A549 (cell line): ENCODE results near the gene LPAR1. TPM values are rescaled to one million over a fixed set of nuclear protein-coding genes. Genes with fewer than 3 reads are reported as not detected.

Experiments
- ATAC-seq, 2 experiments: fragments of 200-7000 bp in 1 of 2; fragments of >200 bp in 1 of 2; cut with Nextera tagmentation in 1 of 2; cut with Tn5 transposase in 1 of 2; 3 replicates each; pipeline versions ENCODE4 v1.8.0 to v1.9.1; 2018 to 2020; ENCODE audit warnings: mild to moderate bottlenecking in 1 of 2, moderate library complexity in 1 of 2
- CTCF ChIA-PET: fragments of 300-600 bp; sonication (Branson Sonifier 250); formaldehyde crosslinking; extraction: SDS; loops from one replicate; lab custom pipeline; 2021; ENCODE audit warnings: antibody characterized with exemption, inconsistent platforms; lab: Yijun Ruan, JAX
- POLR2A ChIA-PET: fragments of 350-600 bp; formaldehyde crosslinking; extraction: SDS; loops from one replicate; lab custom pipeline; 2021; ENCODE audit warnings: antibody characterized with exemption, inconsistent platforms; lab: Yijun Ruan, JAX
- DNase-seq, 2 experiments: peaks; one replicate each; pipeline versions ENCODE4 v3.0.0 to v3.0.0-alpha.2; 2011 to 2016; ENCODE audit warnings: low read depth in 1 of 2, low spot score in 1 of 2
- FAIRE-seq: peaks from 2 replicates; lab custom pipeline; 2011; peaks lifted over from hg19 to GRCh38; lab: Jason Lieb, UNC
- H3K27ac ChIP-seq, 2 experiments: fragments of >200 bp; sonication (Bioruptor Twin); formaldehyde crosslinking; 3 replicates each; pipeline ENCODE4 v1.5.1; 2016 to 2017
- H3K4me1 ChIP-seq: fragments of >200 bp; sonication (Bioruptor Twin); formaldehyde crosslinking; 3 replicates; pipeline ENCODE4 v1.6.1; 2016
- H3K4me2 ChIP-seq: fragments of >200 bp; sonication (Bioruptor Twin); formaldehyde crosslinking; 3 replicates; pipeline ENCODE4 v1.6.1; 2016
- H3K4me3 ChIP-seq: fragments of >200 bp; sonication (Bioruptor Twin); formaldehyde crosslinking; 3 replicates; pipeline ENCODE4 v1.5.1; 2016
- H3K9me3 ChIP-seq: fragments of >200 bp; sonication (Bioruptor Twin); formaldehyde crosslinking; 3 replicates; pipeline ENCODE4 v1.6.1; 2016
- BHLHE40 ChIP-seq: IDR thresholded peaks from 2 replicates; pipeline ENCODE4 v1.6.1; 2012; ENCODE audit warnings: low read depth, low read length, inconsistent platforms
- CEBPB ChIP-seq, 2 experiments: fragments of >200 bp in 1 of 2; sonication (Bioruptor Twin) in 1 of 2; formaldehyde crosslinking in 1 of 2; IDR thresholded peaks; 2 replicates each; pipeline ENCODE4 v1.6.1; 2012 to 2016
- CHD2 ChIP-seq: fragments of 150-350 bp; IDR thresholded peaks from 2 replicates; pipeline ENCODE4 v1.6.1; 2014; ENCODE audit warnings: low read length; ENCODE audit not compliant: partially characterized antibody
- CTCF ChIP-seq: fragments of >200 bp; sonication (Bioruptor Twin); formaldehyde crosslinking; IDR thresholded peaks from 3 replicates; pipeline ENCODE4 v1.5.1; 2016
- ELK1 ChIP-seq: fragments of 150-350 bp; IDR thresholded peaks from 2 replicates; pipeline ENCODE4 v1.6.1; 2014; ENCODE audit warnings: low read depth, mild to moderate bottlenecking, low read length
- EP300 ChIP-seq, 2 experiments: fragments of >200 bp; sonication (Bioruptor Twin); formaldehyde crosslinking; IDR thresholded peaks; 2 replicates in 1 of 2; 3 replicates in 1 of 2; pipeline ENCODE4 v1.6.1; 2016 to 2017
- FOSL2 ChIP-seq, 2 experiments: fragments of 450-650 bp in 1 of 2; fragments of >200 bp in 1 of 2; sonication (Bioruptor Twin) in 1 of 2; formaldehyde crosslinking; IDR thresholded peaks; 2 replicates each; pipeline versions ENCODE4 v1.5.0 to v1.6.1; 2016 to 2020; ENCODE audit warnings: mild to moderate bottlenecking in 1 of 2, moderate library complexity in 1 of 2
- FOXS1 ChIP-seq: fragments of 250-450 bp; sonication (Bioruptor Pico); IDR thresholded peaks from 2 replicates; pipeline ENCODE4 v1.5.0; 2020; ENCODE audit warnings: mild to moderate bottlenecking, moderate library complexity
- HDAC2 ChIP-seq: fragments of 200-600 bp; sonication (generic); IDR thresholded peaks from 2 replicates; pipeline ENCODE4 v1.6.1; 2016
- HEYL ChIP-seq: fragments of 250-450 bp; sonication (Bioruptor Pico); IDR thresholded peaks from 2 replicates; pipeline ENCODE4 v1.8.0; 2021; ENCODE audit warnings: mild to moderate bottlenecking, moderate library complexity
- HOXA7 ChIP-seq: fragments of 250-450 bp; sonication (Bioruptor Pico); IDR thresholded peaks from 2 replicates; pipeline ENCODE4 v1.5.0; 2020; ENCODE audit warnings: mild to moderate bottlenecking, moderate library complexity
- HOXB13 ChIP-seq: fragments of 250-450 bp; sonication (Bioruptor Pico); IDR thresholded peaks from 2 replicates; pipeline ENCODE4 v1.5.0; 2020; ENCODE audit warnings: low read depth, mild to moderate bottlenecking, moderate library complexity
- JUN ChIP-seq, 2 experiments: fragments of >200 bp; sonication (Bioruptor Twin); formaldehyde crosslinking; IDR thresholded peaks; 2 replicates in 1 of 2; 3 replicates in 1 of 2; pipeline ENCODE4 v1.6.1; 2016 to 2017
- KDM1A ChIP-seq: fragments of 200-600 bp; sonication (generic); IDR thresholded peaks from 2 replicates; pipeline ENCODE4 v1.6.1; 2016; ENCODE audit warnings: low read depth, mild to moderate bottlenecking
- MAX ChIP-seq: IDR thresholded peaks from 2 replicates; pipeline ENCODE4 v1.6.1; 2012
- MYC ChIP-seq: IDR thresholded peaks from 2 replicates; pipeline ENCODE4 v1.6.1; 2012; ENCODE audit warnings: mild to moderate bottlenecking, inconsistent platforms, low read length, improper control_type of control experiment, borderline replicate concordance
- PBX3 ChIP-seq: IDR thresholded peaks from 2 replicates; pipeline ENCODE4 v1.6.1; 2012
- PHF8 ChIP-seq: fragments of 200-600 bp; sonication (generic); IDR thresholded peaks from 2 replicates; pipeline ENCODE4 v1.6.1; 2016; ENCODE audit warnings: low read depth, mild to moderate bottlenecking, antibody characterized with exemption, moderate library complexity, borderline replicate concordance
- RAD21 ChIP-seq, 2 experiments: fragments of >200 bp in 1 of 2; sonication (Bioruptor Twin) in 1 of 2; formaldehyde crosslinking in 1 of 2; IDR thresholded peaks in 1 of 2; conservative IDR thresholded peaks in 1 of 2; 2 replicates in 1 of 2; 3 replicates in 1 of 2; pipeline ENCODE4 v1.6.1; 2012 to 2018; ENCODE audit warnings: inconsistent platforms in 1 of 2
- RCOR1 ChIP-seq: fragments of 150-350 bp; IDR thresholded peaks from 2 replicates; pipeline ENCODE4 v1.6.1; 2014; ENCODE audit warnings: antibody characterized with exemption, low read length, low read depth
- SMC3 ChIP-seq: fragments of >200 bp; sonication (Bioruptor Twin); formaldehyde crosslinking; IDR thresholded peaks from 3 replicates; pipeline ENCODE4 v1.6.1; 2018; ENCODE audit warnings: inconsistent platforms
- TFCP2L1 ChIP-seq: fragments of 250-450 bp; sonication (Bioruptor Pico); IDR thresholded peaks from 2 replicates; pipeline ENCODE4 v1.5.0; 2021; ENCODE audit warnings: mild to moderate bottlenecking
- USF2 ChIP-seq: fragments of 450-650 bp; IDR thresholded peaks from 2 replicates; pipeline ENCODE4 v1.6.1; 2014; ENCODE audit warnings: antibody characterized with exemption
- ZC3H11A ChIP-seq: fragments of 450-650 bp; IDR thresholded peaks from 2 replicates; pipeline ENCODE4 v1.6.1; 2014; ENCODE audit warnings: antibody characterized with exemption, mild to moderate bottlenecking
- WGBS: methylation state at CpG from one replicate; pipeline ENCODE4 v1.1.6; 2017; ENCODE audit errors: missing lambda C conversion rate; 5-methylcytosine and 5-hydroxymethylcytosine counted together
- polyA plus RNA-seq, 4 experiments: library from polyadenylated mRNA; depleted of rRNA in 3 of 4; stranded (reverse); fragments of >200 nt; fragmentation: RNase III in 1 of 4; extraction: RNeasy Plus Mini Kit Qiagen cat#74134 plus additional on column Dnase treatment in 1 of 4; gene quantifications; 2 replicates in 3 of 4; 3 replicates in 1 of 4; pipeline ENCODE4 v1.2.3, GENCODE V29; 2011 to 2017

LPAR1 gene
- polyA plus RNA-seq, 2 of the 4 experiments (the other 2 are of a cell fraction): 15.8 to 33.7 TPM

GRCh38 chr9:111065414-111065813 is 27.1 kb upstream of the LPAR1 start:
- 68% methylated on average over 4 of the region's 4 CpGs for WGBS
- Histone ChIP-seq H3K4me2 (no peak overlapping the region), H3K9me3 (no peaks in the 10 kb centered on the region), H3K27ac (no peak overlapping the region), H3K4me3 (no peak overlapping the region), H3K4me1 (no peaks in the 10 kb centered on the region)
- ATAC-seq (no peak), DNase-seq (no peak), FAIRE-seq (no peak)
- CTCF ChIA-PET: interaction anchor here (0.6 kb wide), 1 partner anchor 31 kb away, joined by 3 read pairs; no protein-coding TSS in a partner anchor
- POLR2A ChIA-PET: no interaction called here
- TF ChIP-seq FOSL2 (IDR thresholded peaks at IDR 0.05) (no peak), FOSL2 (CRISPR knock-in tag; IDR thresholded peaks at IDR 0.05) (no peak), USF2 (no peak), CTCF (no peak), PHF8 (no peak), ZC3H11A (no peak), PBX3 (no peak), EP300 (IDR thresholded peaks at IDR 0.05) (no peak), TFCP2L1 (CRISPR knock-in tag) (no peak), CHD2 (no peak), KDM1A (no peak), FOXS1 (CRISPR knock-in tag) (no peak)

GRCh38 chr9:111064160-111064837 is 26.0 kb upstream of the LPAR1 start:
- WGBS: 48% methylated on average over 7 of the region's 7 CpGs
- no peak for FAIRE-seq
- no peaks in the 10 kb centered on the region for H3K4me1 ChIP-seq
- no peak for TF ChIP-seq BHLHE40
- TF ChIP-seq CEBPB (IDR thresholded peaks at IDR 0.05): no peak
- no peak for TF ChIP-seq HEYL (CRISPR knock-in tag)
- no peak for TF ChIP-seq PHF8
- no peak for TF ChIP-seq MYC
- no peak for TF ChIP-seq ELK1
- TF ChIP-seq RAD21 (conservative IDR thresholded peaks at IDR 0.05 in 1 of 2, IDR thresholded peaks at IDR 0.05 in 1 of 2): no peak
- TF ChIP-seq USF2: no peak
- TF ChIP-seq HOXA7: no peak
- no peak for TF ChIP-seq JUN (IDR thresholded peaks at IDR 0.05)
- TF ChIP-seq MAX: no peak
- TF ChIP-seq CTCF: no peak
- no peak for TF ChIP-seq HDAC2
- TF ChIP-seq HOXB13 (CRISPR knock-in tag): no peak
- no peak for TF ChIP-seq RCOR1
- TF ChIP-seq SMC3: no peak
- 0 out of 3 replicates have a peak, but pooled peaks cover 3% of the 10 kb centered on the region for H3K9me3 ChIP-seq
- POLR2A ChIA-PET: no interaction called here
- no peak; a peak in 1 of 6 replicates for ATAC-seq
- no peak for DNase-seq
- CTCF ChIA-PET: no interaction called here
- H3K4me3 ChIP-seq: no peak overlapping the region
- H3K27ac ChIP-seq: no peak overlapping the region
- no peak overlapping the region for H3K4me2 ChIP-seq
